Spleen (tissue), 7 donors: ENCODE data around the gene TFB2M.

Source experiments
- CTCF ChIP-seq, 11 experiments: fragments of 200-600 bp in 7 of 11; fragments of 450-650 bp in 4 of 11; sonication (generic) in 4 of 11; IDR thresholded peaks in 8 of 11; conservative IDR thresholded peaks in 3 of 11; 1 replicate in 7 of 11; 2 replicates in 4 of 11; pipeline versions ENCODE4 v1.4.0 to v1.8.0; 2016 to 2021; ENCODE audit warnings: antibody characterized with exemption in 11 of 11, inconsistent platforms in 4 of 11, mild to moderate bottlenecking in 1 of 11
- POLR2A ChIP-seq, 3 donors: fragments of 450-650 bp; IDR thresholded peaks; one replicate each; pipeline ENCODE4 v1.5.1; 2017; ENCODE audit warnings: antibody characterized with exemption in 3 of 3, mild to moderate bottlenecking in 1 of 3
- POLR2AphosphoS5 ChIP-seq, 3 donors: sonication (generic); formaldehyde crosslinking; IDR thresholded peaks; one replicate each; pipeline ENCODE4 v1.5.1; 2017; ENCODE audit warnings: antibody characterized with exemption in 3 of 3
- donor health status: DM: no; HTN: no; CAD: no; lungs with moderate emphysema.
- donor health status: DM: no; HTN: no; CAD: no.
- donor health status: DM: no; HTN: no; CAD: no.

DNA sequence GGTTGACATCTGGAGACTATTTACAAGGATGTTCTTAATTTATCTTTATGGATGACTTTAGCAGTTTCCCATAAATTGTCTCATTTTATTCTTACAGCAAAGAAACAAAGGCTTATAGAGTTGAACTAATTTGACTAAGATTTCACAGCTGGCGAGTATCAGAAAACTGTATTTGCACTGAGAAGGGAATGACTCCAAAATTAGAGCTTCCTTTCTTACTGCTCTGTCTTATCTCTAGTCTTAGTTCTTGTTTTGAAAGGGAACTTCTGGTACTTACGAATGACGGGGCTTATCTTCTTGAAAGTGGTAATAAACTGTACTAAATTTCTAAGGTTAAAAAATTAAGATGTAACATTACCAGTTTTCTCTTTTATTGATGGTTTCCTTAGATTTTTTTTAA is 13.8 kb upstream of the TFB2M start:
- TF ChIP-seq CTCF (IDR thresholded peaks at IDR 0.05 in 8 of 11, conservative IDR thresholded peaks at IDR 0.05 in 3 of 11) (no peak), POLR2AphosphoS5 (IDR thresholded peaks at IDR 0.05) (no peak), POLR2A (IDR thresholded peaks at IDR 0.05) (no peak)
